ENCODE measurements around the gene NUDT16L1. TPM values are rescaled to one million over a fixed set of nuclear protein-coding genes. Genes with fewer than 3 reads are reported as not detected.

NUDT16L1 gene
- total RNA-seq: 24.1 and 34.1 TPM in 2 replicates

DNA sequence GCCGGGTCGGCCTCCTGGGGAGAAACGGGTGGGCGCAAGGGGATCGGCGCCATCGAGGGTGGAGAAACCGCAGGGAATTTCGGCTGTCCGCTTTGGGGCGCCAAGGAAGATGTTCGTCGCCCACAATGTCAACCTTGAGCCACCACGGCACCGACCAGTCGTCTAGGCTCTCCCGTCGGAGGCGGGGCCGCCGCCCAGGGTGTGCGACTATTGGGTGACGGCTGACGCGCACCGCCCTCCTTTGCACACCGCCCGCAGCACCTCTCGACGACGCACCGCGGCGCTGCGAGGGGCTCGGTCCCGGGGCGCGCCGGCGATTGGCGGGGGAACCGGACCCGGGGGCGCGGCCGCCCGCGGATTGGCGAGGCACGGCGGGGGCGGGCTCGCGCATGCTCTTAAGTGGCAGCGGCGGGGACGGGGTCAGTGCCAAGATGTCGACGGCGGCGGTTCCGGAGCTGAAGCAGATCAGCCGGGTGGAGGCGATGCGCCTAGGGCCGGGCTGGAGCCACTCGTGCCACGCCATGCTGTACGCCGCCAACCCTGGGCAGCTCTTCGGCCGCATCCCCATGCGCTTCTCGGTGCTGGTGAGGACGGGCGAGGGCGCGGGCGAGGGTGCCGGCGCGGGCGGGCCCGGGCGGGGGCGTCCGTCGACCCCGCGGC lies at the start of gene NUDT16L1:
Gene NUDT16L1, plus strand, starts transcription at position 267 of the 660 bp plus-strand sequence. Its CDS starts 165 bp downstream, at position 432.

DNA sequence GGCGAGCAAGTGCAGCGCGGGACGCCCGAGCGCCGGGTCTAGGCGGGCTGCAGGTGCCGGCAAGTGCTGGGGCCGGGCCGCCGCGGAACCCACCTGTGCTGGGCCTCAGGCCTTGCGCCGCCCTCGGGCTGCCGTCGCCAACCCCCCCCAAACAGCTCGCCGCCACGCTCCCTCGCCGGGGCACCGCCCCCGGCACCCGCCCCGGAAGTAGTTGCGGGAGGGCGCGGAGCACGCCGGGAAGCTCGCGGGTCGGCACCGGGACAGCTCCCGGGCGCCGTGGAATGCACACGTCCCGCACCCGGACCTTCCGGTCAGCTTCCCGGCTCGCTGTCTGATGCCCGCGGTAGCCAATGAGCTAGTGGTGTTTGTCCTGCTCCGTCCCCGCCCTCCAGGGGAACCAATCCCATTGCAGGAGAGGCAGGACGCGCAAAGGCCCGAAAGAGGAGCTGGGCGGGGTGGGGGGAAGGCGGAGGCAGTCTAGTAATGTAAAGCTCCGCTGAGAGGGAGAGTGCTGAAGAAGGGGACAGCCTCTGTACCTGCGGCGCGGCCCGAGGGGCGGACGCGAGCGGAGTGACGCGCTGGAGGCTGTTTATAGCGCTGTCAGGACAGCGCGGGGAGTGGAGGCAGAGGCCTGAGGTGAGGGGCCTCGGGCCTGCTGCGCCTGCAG lies 40.8 kb downstream of the NUDT16L1 start, which contains the start of the genes ANKS3 and DNAAF8:
Gene ANKS3, minus strand, starts transcription at position 209 of the 667 bp plus-strand sequence. CDS start 4,122 bp downstream, outside the sequence.
Gene DNAAF8, plus strand, starts transcription at position 475 of the 667 bp plus-strand sequence. CDS start 1,978 bp downstream, outside the sequence.

Other genes with a start within 250 kb of the NUDT16L1 start
- gene NMRAL1, start 218.9 kb upstream of the NUDT16L1 start, total RNA-seq: 52.9 and 60.2 TPM in 2 replicates
- 91.6 and 197 TPM in 2 replicates for gene HMOX2, start 217.2 kb upstream of the NUDT16L1 start, total RNA-seq
- gene CDIP1, start 154.8 kb upstream of the NUDT16L1 start, total RNA-seq: 10.7 and 14.5 TPM in 2 replicates
- under 0.01 TPM in 1 of 2 replicates, not detected in the other for gene C16orf96, start 137.2 kb upstream of the NUDT16L1 start, total RNA-seq
- 1.8 and 7.4 TPM in 2 replicates for gene UBALD1, start 78.7 kb upstream of the NUDT16L1 start, total RNA-seq
- 13.4 and 40.2 TPM in 2 replicates for gene MGRN1, start 68.7 kb upstream of the NUDT16L1 start, total RNA-seq
- 10.8 and 27.1 TPM in 2 replicates for gene ANKS3, start 40.7 kb downstream of the NUDT16L1 start, total RNA-seq
- gene DNAAF8, start 41.0 kb downstream of the NUDT16L1 start, total RNA-seq: 0.25 and 0.32 TPM in 2 replicates
- 5.0 and 6.5 TPM in 2 replicates for gene ZNF500, start 73.6 kb downstream of the NUDT16L1 start, total RNA-seq
- gene SEPTIN12, start 94.8 kb downstream of the NUDT16L1 start, total RNA-seq: 0.06 TPM in 1 of 2 replicates, not detected in the other
- not detected in 2 replicates for gene SMIM22, start 101.8 kb downstream of the NUDT16L1 start, total RNA-seq
- 9.7 and 20.9 TPM in 2 replicates for gene ROGDI, start 109.1 kb downstream of the NUDT16L1 start, total RNA-seq
- 41.9 and 98.2 TPM in 2 replicates for gene GLYR1, start 153.7 kb downstream of the NUDT16L1 start, total RNA-seq
- 18.6 and 37.6 TPM in 2 replicates for gene UBN1, start 153.9 kb downstream of the NUDT16L1 start, total RNA-seq
- gene PPL, start 243.6 kb downstream of the NUDT16L1 start, total RNA-seq: 0.81 and 8.4 TPM in 2 replicates